Activated CD8-positive, alpha-beta T cell treated with anti-CD3 and anti-CD28 coated beads, Interleukin-2, amount 10 ng/mL, durations not matched to agents 7 days and 5 days (primary cell): ENCODE data around the gene EIF3A. TPM values are rescaled to one million over a fixed set of nuclear protein-coding genes. Genes with fewer than 3 reads are reported as not detected.

ENCODE experiments used
- ATAC-seq: fragments of 150-1000 bp; cut with Tn5 transposase; one replicate; pipeline ENCODE4 v1.10.0; 2021; ENCODE audit warnings: moderate library complexity
- CTCF ChIA-PET: fragments of 350-600 bp; sonication (Branson Sonifier 250); formaldehyde crosslinking; loops from one replicate; lab custom pipeline; 2021; ENCODE audit warnings: antibody characterized with exemption; lab: Charles Lee
- POLR2A ChIA-PET: fragments of 350-600 bp; sonication (Branson Sonifier 250); formaldehyde crosslinking; loops from one replicate; lab custom pipeline; 2021; ENCODE audit warnings: antibody characterized with exemption; lab: Charles Lee
- DNase-seq: peaks from one replicate; pipeline ENCODE4 v3.0.0-alpha.2; 2020
- H3K27ac Mint-ChIP-seq: one replicate; pipeline ENCODE4 v1.8.0; 2021; ENCODE audit warnings: mild to moderate bottlenecking, mixed read lengths
- H3K27me3 Mint-ChIP-seq: one replicate; pipeline ENCODE4 v1.8.0; 2021; ENCODE audit warnings: low read depth, mixed read lengths
- H3K36me3 Mint-ChIP-seq: one replicate; pipeline ENCODE4 v1.8.0; 2021; ENCODE audit warnings: low read depth, mixed read lengths
- H3K4me1 Mint-ChIP-seq: one replicate; pipeline ENCODE4 v1.8.0; 2021; ENCODE audit warnings: low read depth, mixed read lengths
- H3K4me3 Mint-ChIP-seq: one replicate; pipeline ENCODE4 v1.8.0; 2021; ENCODE audit warnings: mild to moderate bottlenecking, mixed read lengths
- H3K9me3 Mint-ChIP-seq: one replicate; pipeline ENCODE4 v1.8.0; 2022; ENCODE audit warnings: mixed read lengths; ENCODE audit not compliant: insufficient read depth
- total RNA-seq, 2 experiments: library from RNA; stranded (reverse); gene quantifications; one replicate each; pipeline ENCODE4 v1.2.3, GENCODE V29; 2021

Gene EIF3A
- total RNA-seq, 2 experiments from 2014 or later, result 126 to 127 TPM

- no peaks in the 10 kb centered on the region for H3K36me3 Mint-ChIP-seq
- peaks cover 35% of the 10 kb centered on the region for H3K27me3 Mint-ChIP-seq
- H3K4me3 Mint-ChIP-seq, result no peak overlapping the region
- ChIA-PET POLR2A (no interaction called here), CTCF (no interaction called here)
- no peaks in the 10 kb centered on the region for H3K9me3 Mint-ChIP-seq
- no peak overlapping the region for H3K27ac Mint-ChIP-seq
- ATAC-seq (no peak), DNase-seq (no peak)
- no peaks in the 10 kb centered on the region for H3K4me1 Mint-ChIP-seq
Measured at GRCh38 chr10:118995739-118996138, 84.9 kb downstream of the EIF3A start.

GRCh38 chr10:118994321-118994720 is 86.3 kb downstream of the EIF3A start:
- POLR2A ChIA-PET, result no interaction called here
- no peak overlapping the region for H3K4me3 Mint-ChIP-seq
- H3K27ac Mint-ChIP-seq, result no peak overlapping the region
- H3K27me3 Mint-ChIP-seq, result peaks cover 38% of the 10 kb centered on the region
- H3K36me3 Mint-ChIP-seq, result no peaks in the 10 kb centered on the region
- H3K4me1 Mint-ChIP-seq, result no peaks in the 10 kb centered on the region
- no peak for DNase-seq
- ATAC-seq, result no peak
- no peaks in the 10 kb centered on the region for H3K9me3 Mint-ChIP-seq
- CTCF ChIA-PET, result no interaction called here

DNA sequence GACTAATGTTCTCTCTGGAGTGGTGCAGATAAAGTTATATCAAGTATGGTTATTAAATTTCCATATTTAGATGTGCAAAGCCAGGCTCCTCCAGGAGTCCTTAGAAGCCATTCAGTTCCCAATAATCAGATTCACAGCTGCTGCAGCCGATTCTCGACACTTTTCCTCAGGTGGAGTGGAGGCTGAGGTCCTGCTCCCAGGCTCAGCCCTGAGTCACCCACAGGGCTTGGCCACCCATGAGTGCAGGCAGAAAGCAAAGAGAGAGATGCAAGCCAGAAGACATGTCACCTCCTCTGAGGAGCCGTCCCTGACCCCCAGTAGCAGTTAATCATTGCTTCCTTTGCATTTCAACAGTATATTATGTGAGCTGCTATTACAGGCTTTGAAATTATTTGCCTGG is 87.4 kb downstream of the EIF3A start:
- Mint-ChIP-seq H3K27ac (no peak overlapping the region), H3K4me1 (no peaks in the 10 kb centered on the region), H3K36me3 (peaks cover 2% of the 10 kb centered on the region), H3K27me3 (peaks cover 35% of the 10 kb centered on the region), H3K4me3 (no peak overlapping the region), H3K9me3 (peaks cover 3% of the 10 kb centered on the region)
- no peak for ATAC-seq
- CTCF ChIA-PET, result no interaction called here
- POLR2A ChIA-PET, result no interaction called here
- no peak for DNase-seq

DNA sequence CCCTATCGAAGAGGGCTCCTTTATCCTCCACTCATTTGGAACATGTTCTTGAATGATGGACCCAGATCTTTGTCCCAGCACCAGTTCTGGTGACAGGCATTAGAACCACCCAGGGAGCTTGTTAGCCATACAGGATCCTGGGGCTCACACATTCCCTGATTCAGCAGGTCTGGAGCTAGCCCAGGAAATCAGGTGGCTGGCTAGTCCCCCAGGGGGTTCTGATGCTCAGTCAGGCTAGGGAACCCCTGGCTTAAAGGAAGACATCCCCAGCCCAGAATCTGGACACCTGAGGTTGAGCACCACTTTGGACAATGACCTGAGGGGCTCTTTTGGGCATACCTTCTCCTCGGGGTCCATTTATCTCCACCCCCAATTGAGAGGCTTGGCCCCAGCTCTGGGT is 88.1 kb downstream of the EIF3A start:
- DNase-seq, result no peak
- H3K9me3 Mint-ChIP-seq, result peaks cover 3% of the 10 kb centered on the region
- peaks cover 34% of the 10 kb centered on the region for H3K27me3 Mint-ChIP-seq
- ChIA-PET POLR2A (no interaction called here), CTCF (no interaction called here)
- H3K4me3 Mint-ChIP-seq, result no peak overlapping the region
- ATAC-seq, result no peak
- H3K36me3 Mint-ChIP-seq, result peaks cover 2% of the 10 kb centered on the region
- no peak overlapping the region for H3K27ac Mint-ChIP-seq
- H3K4me1 Mint-ChIP-seq, result peaks cover 6% of the 10 kb centered on the region

GRCh38 chr10:118990326-118990725 is 90.3 kb downstream of the EIF3A start:
- no peak for DNase-seq
- Mint-ChIP-seq H3K4me1 (peaks cover 15% of the 10 kb centered on the region), H3K9me3 (peaks cover 10% of the 10 kb centered on the region), H3K27ac (no peak overlapping the region), H3K4me3 (no peak overlapping the region), H3K36me3 (peaks cover 6% of the 10 kb centered on the region), H3K27me3 (peaks cover 23% of the 10 kb centered on the region)
- ChIA-PET CTCF (no interaction called here), POLR2A (no interaction called here)
- ATAC-seq, result no peak

GRCh38 chr10:118986815-118987790 is 93.5 kb downstream of the EIF3A start:
- no peak overlapping the region for H3K27ac Mint-ChIP-seq
- peaks cover 16% of the 10 kb centered on the region for H3K9me3 Mint-ChIP-seq
- H3K36me3 Mint-ChIP-seq, result peaks cover 13% of the 10 kb centered on the region
- H3K4me1 Mint-ChIP-seq, result peaks cover 20% of the 10 kb centered on the region
- DNase-seq, result no peak
- POLR2A ChIA-PET, result no interaction called here
- CTCF ChIA-PET, result interaction anchor here (1.0 to 1.5 kb wide), 2 partner anchors 14 to 15 kb away, joined by 3 to 5 read pairs; no protein-coding TSS in a partner anchor
- peaks cover 15% of the 10 kb centered on the region for H3K27me3 Mint-ChIP-seq
- peak; percentile 47 for ATAC-seq
- peak overlapping the region; percentile 22 for H3K4me3 Mint-ChIP-seq

DNA sequence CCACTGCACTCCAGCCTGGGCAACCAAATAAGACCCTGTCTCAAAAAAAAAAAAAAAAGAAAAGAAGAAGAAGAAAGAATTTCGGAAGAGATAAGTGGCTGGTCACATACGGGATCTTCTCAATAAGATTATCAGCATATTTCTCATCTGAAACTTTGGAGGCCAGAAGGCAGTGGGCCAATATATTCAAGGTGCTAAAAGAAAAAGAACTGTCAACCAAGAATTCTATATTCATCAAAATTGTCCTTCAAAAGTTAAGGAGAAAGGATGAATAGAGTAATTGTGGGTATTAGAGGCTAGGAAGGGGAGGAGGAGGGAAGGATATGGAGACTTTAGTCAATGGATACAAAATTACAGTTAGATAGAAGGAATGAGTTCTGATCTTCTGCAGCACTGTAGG is 95.0 kb downstream of the EIF3A start:
- POLR2A ChIA-PET, result no interaction called here
- no peak overlapping the region for H3K27ac Mint-ChIP-seq
- H3K4me3 Mint-ChIP-seq, result no peak overlapping the region
- H3K4me1 Mint-ChIP-seq, result peaks cover 20% of the 10 kb centered on the region
- peaks cover 16% of the 10 kb centered on the region for H3K9me3 Mint-ChIP-seq
- peaks cover 13% of the 10 kb centered on the region for H3K36me3 Mint-ChIP-seq
- peaks cover 7% of the 10 kb centered on the region for H3K27me3 Mint-ChIP-seq
- CTCF ChIA-PET, result no interaction called here
- ATAC-seq, result no peak
- no peak for DNase-seq

Other genes starting within 250 kb of the EIF3A start
- gene NANOS1, start 51.1 kb downstream of the EIF3A start, total RNA-seq, result under 1 TPM; 0.08 to 0.13 TPM
- 10 to 100 TPM; 39.9 to 41.3 TPM for gene DENND10, start 23.3 kb upstream of the EIF3A start, total RNA-seq
- gene SFXN4, start 84.9 kb upstream of the EIF3A start, total RNA-seq, result 10 to 100 TPM; 35.0 to 36.7 TPM
- gene PRDX3, start 98.0 kb upstream of the EIF3A start, total RNA-seq, result 100 to 1,000 TPM; 135 to 136 TPM
- 10 to 100 TPM; 16.9 to 17.6 TPM for gene GRK5, start 126.8 kb upstream of the EIF3A start, total RNA-seq